ENCODE results near the gene GALNT15.

The GALNT15 gene

DNA sequence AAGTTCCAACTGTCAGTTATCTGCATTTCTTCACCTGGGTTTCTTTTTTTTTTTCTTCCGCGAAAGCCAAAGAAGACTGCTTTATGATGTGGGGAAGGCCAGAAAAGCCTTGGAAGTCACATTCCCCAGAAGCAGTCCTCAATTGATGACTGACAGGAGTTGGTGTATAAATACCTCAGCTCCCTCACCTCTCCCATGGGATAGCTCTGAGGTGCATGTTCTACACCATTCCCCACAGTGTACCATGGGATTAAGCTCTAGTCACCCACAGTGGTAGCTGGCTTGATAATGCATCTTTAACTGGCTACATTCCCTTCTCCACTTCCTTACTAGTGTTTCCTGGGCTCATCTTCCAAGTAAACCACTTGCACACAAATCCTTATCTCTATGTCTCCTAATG is 59.8 kb downstream of the GALNT15 start:
- DNase-seq, result no peak

DNA sequence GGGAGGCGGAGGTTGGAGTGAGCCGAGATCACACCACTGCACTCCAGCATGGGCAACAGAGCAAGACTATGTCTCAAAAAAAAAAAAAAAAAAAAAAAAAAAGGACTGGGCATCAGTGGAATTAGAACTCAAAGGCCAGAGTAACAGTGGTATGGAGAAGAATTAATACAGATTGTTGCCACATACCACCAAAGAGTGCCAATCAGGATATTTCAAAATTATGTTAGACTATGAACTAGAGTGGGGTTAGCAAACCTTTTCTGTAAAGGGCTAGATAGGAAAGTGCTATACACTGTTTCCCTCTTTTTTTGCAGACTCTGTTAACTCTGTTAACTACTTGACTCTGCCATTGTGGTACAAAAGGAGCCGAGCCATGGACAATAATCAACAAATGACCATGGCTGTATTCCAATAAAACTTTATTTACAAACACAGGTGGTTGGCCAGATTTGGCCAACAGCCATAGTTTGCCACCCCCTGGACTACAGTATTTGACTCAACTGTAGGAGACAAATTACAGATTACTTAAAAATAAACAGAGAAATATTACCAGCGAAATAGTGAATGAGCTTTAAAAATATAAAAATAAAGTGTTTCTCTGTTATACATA is 61.7 kb downstream of the GALNT15 start:
- DNase-seq, result no peak

DNA sequence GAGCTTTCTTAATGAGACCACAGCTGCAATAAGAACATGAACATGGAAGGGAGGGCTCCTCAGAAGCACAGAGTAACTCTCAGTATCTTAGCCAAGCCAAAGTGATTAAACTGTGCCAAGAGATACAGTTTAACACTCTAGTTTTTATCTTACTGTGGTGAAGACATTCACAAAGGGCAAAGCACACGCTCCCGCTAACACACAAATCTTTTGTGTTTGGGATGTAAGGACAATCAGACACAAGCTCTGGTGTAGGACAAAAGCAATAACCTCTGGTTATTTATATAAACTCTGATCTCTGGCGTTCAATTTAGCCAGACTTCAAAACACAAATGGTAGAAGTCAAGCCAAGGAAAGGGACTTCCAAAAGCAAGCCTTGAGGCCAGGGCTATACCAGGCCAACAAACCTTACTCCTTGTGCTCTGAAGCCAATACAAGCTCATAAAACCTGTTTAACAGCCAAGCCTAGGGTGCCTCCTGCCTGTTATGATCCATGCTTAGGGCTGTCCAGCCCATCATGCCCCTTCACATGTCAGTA is 62.4 kb downstream of the GALNT15 start:
- DNase-seq, result no peak

DNA sequence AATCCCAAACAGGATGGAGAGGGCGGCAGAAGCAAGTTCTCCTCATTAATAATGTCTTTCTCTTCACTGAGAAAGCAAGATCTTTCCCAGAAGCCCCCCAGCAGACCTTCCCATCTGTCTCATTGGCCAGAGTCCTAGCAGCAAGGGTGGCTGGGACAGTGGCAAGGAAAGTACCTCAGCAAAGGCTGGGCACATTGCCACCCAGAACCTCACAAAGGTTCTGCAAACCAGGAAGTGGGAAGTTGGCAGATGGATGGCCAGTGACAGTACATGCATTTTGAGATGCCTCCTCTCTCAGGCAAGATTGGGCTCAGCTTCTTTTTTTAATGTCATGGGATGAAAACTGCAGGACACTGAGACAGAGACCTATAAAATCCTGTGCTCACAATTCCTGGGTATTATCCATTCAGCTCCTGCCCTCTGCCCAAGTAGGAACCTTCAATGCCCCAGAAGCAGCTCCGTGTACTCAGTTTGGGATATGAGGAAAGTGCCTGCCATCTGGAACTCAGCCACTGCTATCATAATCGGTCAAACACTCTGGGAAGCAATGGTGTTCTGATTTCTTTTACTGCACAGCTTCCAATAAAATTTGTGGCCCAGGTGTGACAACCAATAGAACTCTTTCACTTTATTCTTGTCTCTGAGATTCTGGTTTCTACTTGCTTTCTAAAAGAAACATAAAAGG is 64.7 kb downstream of the GALNT15 start:
- DNase-seq, result no peak

DNA sequence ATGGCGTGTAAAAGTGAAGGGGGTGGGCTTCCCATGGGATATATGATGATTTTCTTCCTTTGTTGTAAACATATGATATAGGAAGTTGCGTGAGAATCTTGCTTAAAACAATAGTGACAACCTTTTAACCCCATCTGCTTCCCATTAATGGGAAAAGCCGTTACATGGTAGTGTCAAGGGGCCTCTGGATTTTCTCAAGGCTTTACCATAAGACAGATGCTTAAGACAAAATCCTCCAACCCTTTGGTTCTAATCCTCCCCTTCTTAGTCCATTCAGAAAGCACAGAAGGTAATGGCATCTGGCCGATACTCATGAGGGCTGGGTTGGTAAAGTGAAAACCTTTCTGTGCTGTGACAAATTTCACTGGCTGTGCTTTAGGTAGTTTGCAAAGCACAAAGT is 65.3 kb downstream of the GALNT15 start:
- no peak for DNase-seq

DNA sequence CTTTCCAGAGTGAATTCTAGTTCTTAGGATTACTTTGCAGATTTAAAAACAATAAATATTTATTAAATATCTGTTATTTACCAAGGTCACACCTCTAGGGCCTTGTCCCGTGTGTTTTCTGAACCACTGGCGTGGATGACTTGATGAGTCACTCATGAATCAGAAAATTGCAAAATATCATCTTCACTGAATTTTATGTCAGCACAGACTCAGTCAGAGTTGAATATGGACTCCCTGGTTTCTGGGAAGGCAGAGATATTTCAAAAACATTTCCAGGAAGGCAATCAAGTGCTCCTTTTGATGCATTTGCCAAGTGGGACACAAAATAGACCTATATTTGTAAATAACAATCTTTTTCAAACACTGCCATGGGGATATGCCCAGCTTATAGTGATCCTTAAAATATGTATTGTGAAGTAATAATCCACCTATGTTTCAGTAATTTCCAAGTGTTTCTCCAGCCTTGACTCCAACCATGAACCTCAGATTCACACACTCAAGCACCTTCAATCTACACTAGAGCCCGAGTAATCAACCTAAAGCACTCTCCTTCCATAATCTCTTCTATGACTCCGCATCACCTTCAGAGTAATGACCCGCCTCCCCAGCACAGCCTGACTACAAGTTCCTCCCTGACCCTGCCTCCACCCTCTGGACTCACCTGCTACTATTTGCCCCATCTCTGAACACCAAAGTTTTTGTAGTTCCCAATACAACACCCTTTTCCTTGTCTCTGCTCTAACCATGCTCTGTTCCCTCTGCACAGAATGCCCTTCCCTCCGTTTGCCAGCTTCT is 65.9 kb downstream of the GALNT15 start:
- DNase-seq, result no peak

DNA sequence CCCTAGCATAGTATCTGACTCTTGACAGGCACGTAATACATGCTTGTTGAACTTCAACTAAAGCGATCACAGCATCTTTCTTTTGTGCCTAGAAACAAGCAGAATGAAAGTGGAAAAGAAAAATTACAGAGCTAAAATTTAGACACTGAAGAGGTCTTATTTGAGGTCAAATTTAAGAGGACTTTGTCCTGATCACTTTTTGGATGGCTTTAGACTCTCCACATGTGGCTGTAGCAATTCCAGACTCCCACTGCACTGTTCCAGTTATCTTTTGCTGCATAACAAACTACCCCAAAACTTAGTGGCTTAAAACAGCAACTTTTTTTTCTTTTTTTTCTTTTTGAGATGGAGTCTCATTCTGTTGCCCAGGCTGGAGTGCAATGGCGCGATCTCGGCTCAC is 66.7 kb downstream of the GALNT15 start:
- no peak for DNase-seq

DNA sequence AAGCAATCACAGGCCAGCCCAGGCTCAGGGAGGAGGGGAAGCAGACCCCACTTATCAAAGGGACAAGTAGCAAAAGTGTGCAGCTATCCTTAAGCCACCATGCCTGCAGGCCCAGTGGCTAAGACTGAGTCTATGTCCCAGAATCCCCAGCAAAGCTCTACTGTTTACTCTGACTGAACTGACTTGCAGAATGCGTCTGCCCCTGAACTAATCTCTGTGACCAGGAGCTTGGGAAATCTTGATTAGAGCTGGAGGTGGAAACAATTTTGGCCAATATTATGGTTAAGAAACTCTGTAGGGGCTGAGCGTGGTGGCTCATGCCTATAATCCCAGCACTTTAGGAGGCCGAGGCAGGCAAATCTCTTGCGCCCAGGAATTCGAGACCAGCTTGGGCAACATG is 67.7 kb downstream of the GALNT15 start:
- DNase-seq, result no peak

DNA sequence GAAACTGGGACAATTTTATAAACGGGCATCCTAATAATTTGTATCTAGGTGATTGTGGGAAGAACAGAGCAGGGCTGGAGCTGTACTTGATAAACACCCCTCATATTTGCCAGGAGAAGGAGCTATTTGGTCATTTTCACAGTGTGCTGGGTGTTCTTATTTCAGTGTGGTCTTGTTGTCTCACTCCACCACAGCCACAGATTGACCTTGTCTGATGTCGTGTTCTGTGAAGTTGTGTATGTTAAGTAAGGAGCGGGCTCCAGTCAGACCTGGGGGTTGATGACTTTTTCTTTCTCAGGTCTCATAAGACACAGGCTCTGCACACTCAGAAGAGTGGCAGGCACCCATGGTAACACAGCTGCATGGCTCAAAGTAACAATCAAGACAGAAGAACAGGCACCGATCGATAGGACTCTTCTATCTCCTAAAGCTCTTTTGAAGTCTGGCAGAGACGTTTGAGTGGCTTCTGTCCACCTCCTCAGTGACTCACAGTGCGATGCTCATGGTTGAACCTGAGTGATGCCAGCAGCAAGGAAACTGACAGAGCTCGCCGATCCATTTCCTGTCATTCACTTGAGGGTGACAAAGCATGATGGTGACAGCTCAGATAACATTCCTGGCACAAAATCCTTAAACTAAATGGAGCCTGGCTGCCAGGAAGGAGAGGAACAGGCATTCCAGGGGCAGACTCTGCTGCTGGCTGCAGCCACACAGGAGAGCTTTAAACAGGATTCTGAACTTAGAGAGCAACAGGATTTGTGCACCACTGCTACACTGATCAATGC is 69.4 kb downstream of the GALNT15 start:
- DNase-seq, result no peak

DNA sequence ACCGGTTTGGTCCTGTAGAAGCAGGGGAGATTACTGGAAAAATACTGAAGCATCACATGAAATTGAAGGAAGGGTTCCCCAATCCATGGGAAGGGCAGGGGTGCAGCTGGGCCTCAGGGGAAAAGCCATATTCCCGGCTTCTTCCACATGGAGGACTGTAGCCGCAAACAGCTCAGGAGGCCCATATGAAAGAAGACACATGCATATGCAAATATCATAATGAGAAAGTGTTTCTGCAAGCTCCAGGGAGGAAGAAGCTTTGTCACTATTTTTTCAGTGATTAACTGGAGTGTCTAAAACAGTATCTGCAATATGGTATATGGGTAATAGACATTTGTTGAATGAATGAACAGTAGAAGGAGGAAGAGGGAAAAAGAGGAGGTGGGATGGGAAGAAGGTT is 71.1 kb downstream of the GALNT15 start:
- DNase-seq, result no peak

DNA sequence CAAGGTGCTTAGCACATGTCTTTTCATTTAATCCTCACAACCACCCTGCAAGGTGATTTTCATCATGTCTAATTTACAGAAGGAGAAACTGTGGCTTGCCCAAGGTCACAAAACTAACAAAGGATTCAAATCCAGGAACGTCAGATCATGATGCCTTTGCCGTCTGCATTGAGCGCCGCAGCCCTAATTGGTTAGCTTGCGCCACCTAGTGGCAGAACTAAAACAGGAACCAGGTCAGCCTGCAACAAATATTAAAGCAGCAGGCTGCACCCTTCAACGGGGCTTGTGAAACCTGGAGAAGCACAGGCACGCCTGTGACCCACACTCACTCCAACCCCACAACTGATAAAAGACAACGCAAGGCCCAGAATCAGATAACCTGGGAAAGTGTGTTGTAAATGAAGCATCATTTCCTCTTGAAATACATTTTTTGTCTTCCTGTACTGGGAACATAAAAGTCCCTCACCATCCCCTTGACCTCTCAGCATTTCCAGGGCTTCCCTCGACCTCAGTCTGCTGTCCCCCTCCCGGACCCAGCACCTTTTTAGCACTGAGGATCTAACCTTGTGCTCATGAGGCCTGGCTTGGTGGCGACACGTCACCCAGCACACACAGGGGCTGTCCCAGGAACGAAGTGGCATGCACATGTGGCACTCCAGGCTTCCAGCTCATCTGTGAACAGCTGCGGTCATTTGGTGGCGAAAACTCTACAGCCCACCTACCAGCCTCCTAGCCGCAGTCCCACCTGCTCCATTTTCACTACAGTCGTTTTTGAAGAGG is 73.0 kb downstream of the GALNT15 start:
- DNase-seq, result no peak

DNA sequence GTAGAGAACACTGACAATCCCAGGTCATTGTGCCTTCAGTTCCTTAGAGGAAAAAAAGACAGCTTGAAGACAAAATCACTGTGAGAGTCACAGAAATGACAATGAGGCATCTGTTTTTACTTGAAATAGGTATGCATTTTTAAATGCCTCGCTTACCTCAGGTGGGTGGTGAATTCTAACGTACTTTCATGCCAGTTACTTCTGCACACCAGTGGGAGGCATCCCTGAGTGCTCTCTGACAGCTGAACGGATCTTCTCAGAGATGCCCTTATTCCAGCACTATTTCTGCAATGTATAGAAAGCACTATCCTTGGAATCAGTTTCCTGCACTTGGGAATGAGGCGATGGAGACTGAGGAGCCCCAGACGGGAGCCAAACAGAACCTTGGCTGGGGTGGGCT is 74.1 kb downstream of the GALNT15 start:
- no peak for DNase-seq

DNA sequence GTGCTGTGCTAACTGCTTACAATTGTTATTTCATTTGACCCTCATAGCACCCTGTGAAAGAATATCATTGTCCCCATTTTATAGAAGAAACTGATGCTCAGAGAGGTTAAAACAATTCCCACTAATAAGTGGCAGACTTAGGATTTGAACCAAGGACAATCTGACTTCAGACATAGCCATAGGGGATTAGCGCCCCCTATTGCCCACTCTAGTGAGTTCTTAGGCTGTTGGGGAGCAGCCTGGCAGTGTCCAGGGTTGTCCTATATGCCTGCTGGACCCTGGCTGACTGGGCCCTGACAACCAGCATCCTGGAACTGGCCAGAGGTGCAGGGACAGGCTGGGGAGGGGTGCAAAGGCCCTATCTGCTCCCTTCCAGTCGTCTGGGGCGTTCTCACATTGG is 74.9 kb downstream of the GALNT15 start:
- DNase-seq, result no peak

DNA sequence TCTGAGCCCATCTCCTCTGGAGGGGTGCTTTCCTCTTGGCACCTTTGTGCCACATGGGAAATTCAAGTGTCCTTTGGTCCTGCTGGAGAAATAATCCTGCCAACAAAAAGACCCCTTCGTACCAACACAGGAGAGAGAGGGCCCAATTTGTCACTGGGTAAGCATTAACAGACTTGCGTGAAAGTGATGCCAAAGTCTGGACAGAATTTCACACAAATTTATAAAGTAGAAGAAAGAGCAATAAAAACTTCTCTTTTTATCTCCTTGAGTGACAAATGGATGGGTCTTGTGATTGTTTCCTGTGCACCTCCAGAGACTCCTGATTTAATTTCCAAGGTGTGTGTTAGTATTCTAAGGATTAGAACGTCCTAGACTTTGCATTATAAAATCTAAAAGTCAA is 75.4 kb downstream of the GALNT15 start:
- DNase-seq, result no peak

DNA sequence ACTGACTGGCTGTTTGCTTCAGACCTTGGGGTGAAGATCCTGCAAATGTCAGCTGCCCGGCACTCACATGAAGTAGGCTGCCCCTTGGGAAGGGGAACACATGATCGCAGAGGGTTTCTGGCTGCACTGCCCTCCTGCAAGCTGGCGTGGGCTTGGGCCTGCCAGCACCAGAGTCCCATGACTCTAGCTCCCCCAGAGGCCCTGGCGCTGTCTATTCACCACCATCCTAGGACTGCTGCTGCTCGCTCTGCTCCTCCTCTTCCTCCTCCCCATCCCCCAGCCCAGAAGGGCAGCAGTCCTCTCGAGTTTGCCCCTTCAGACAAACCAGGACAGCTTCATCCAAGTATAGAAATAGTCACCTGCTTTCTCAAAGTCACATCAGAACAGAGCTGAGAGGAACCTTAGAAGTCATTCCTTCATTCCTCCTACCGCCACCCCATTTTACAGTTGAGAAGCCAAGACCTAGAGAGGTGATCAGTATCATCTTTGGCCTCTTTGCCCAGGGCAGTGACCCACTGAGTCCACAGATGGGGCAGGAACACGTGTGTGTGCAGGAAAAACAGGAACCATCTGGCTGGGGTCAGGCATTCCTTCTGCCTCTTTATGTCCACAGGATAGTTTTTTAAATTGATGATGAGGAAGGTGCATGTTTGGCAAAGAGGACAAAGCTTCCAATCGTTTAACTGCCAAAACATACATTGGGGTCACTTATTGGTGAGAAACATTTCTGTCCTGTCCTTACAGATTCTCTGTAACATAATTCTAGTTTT is 77.0 kb downstream of the GALNT15 start:
- no peak for DNase-seq

DNA sequence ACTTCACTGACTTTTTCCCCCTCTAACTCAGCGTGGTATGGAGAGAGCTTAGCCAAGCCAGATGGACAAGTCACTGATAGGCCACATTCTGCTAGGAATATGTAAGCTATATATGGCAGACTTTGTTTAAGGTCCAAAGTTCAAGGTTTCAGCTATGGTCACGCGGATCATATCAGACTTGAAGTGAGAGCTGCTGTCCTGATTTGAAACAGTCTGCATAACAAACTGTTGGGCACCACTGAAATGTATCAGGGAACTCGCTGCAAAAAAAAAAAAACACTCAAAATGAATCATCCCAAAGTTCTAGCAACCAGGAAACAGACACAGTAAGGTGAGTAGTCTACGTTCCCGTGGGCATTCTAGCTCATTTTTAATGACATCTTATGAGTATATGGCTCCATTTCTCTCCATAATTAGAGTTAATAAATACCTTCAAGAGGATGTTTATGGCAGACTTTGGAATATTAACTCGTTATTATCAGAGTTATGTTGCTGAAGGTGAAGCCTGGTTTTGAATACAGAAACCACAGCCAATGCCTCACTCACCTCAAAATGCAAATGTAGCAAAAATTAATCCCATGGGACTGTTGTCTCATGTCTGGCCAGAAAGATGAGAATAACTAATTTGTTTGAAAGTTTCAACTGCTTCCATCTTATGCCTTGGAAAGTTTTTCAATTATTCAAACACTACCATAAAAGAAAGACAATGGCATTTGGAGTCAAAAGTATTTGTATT is 77.9 kb downstream of the GALNT15 start:
- no peak for DNase-seq

DNA sequence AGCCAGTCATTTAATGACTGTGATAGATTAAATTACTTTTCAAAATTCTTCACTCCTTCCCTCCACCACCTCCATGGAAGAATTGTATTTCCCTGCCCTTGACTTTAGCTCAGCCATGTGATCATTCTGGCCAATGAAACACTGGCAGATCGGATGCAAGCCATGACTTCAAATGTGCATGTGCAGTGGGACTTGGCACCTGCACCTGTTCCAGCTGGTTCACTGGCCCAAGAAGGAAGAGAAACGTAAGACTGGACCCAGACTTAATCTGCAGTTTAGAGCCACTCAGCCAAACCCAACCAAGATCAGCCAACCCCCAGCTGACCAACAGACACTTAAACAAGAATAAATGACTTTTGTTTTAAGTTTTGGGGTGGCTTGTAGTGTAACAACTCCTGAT is 78.5 kb downstream of the GALNT15 start:
- DNase-seq, result no peak

DNA sequence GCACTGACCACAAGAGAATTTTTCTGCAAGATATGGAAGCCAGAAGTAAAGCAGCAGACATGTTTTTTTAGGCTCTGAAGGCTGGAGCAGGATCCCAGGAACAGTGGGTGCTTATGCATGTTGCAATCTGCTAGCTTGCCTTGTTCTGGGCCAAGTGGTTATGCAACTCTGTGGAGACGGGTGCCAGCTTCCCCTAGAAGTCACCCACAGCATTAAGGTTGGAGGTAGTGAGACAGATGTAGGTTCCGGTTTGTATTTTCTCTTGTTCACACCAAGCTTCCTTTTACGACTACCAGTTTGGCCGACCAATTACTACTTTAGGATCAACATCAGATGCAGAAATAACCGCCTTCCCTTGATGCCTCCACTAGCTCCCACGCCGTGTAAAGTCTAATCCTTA is 79.1 kb downstream of the GALNT15 start:
- no peak for DNase-seq

DNA sequence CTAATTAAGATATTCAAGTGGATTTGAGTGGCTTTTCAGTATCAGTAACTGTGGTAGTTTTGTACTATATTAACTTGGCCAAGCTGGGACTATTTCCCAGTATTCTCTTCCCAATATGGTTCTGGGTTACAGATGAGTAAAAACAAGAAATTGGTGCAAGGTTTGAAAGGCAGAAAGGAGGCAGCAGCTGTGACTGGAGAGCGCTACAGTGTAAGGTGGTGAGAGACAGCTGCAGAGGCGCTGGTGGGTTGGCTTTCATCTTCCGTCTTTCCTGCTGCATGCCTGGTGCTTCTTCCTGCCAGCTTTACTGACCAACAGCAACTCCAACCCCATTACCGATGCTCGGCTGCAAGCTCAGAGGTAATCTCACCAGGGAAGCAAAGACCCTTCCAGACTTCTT is 80.4 kb downstream of the GALNT15 start:
- no peak for DNase-seq

DNA sequence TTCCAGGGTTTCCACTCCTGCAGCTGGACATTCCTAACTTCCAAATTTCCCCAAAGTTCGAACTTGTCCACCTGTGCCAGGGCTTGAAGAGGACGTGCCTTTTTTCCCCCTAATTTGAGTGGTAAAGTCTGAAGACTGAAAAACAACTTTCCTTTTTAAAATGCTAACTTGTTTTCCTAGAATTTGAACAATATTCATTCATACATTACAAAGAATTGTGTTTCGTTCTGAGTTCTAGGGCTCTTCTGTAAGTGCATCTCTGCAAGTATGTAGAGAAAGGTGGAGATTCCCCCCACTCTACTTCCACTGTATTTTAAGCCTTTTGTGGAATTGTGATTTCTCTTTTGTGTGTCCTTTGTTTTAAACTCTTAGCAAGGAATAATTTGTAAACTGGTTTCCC is 80.8 kb downstream of the GALNT15 start:
- no peak for DNase-seq

DNA sequence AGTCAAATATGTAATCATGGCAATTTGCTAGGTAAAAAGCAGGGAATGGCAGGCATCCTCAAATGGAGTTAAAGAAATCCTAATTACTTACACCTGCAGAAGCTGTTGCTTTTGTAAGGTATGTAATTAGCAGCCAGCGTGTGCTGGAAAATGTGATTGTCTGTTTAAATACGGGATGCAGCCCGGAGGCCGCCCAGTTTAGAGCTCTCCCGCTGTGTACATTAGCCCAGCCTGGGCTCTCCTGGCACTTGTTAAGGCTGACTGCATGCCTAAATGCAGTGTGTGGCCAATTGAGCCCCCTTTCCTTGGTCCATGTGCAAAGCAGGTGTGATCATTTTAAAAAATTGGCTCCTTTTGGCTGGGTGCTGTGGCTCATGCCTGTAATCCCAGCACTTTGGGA is 81.2 kb downstream of the GALNT15 start:
- DNase-seq, result no peak

All from activated gamma-delta T cell (primary cell).